ENCODE results near the gene FAM3B. TPM values are rescaled to one million over a fixed set of nuclear protein-coding genes. Genes with fewer than 3 reads are reported as not detected.

Gene FAM3B
- total and polyA plus RNA-seq, 9 of the 15 experiments (the other 6 are each of a cell fraction or from before 2014, with no cell fraction given) = 0.04 to 0.18 (median 0.12) TPM; not detected in 5

DNA sequence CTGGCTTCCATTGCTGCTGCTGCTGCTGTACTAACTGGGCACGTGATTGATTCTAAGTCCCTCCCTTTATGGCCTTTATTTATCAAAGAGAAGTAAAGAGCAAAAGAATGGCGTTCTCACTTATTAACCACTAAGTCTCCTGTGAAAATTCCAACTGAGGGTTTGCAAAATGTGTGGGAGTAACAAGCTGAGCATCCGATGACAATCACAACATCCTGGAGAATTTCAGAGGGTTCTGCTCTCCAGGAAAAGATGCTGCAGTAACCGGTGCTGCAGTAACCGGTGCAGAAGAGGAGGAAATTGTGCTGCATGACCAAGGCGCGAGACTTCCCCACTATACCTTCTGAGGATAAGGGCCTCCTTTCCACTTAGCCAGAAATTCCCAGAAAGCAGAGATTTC is 32.5 kb downstream of the FAM3B start:
- Histone ChIP-seq H3K4me2 (ENCODE audit: insufficient read depth, low read length) (no peak overlapping the region), H3K79me2 (ENCODE audit: control insufficient read depth, insufficient read depth, low read length) (no peaks in the 10 kb centered on the region), H3K4me1 (replicated peaks in 1 of 2; ENCODE audit: control insufficient read depth in 2 of 2, insufficient read depth in 2 of 2, low read length in 2 of 2) (no peaks in the 10 kb centered on the region), H4K20me1 (replicated peaks; ENCODE audit: control insufficient read depth, insufficient read depth, low read length) (no peaks in the 10 kb centered on the region), H3K9me3 (replicated peaks; ENCODE audit: control insufficient read depth, insufficient read depth, low read depth, low read length) (no peaks in the 10 kb centered on the region), H3K9me1 (ENCODE audit: control insufficient read depth, insufficient read depth, low read length) (no peaks in the 10 kb centered on the region), H3K4me3 (no peak overlapping the region), H2AFZ (ENCODE audit: low read depth, low read length) (no peak overlapping the region), H3K9ac (ENCODE audit: insufficient read depth in 1 of 2, low read depth in 2 of 2, low read length in 2 of 2) (no peak overlapping the region), H3K36me3 (ENCODE audit: control insufficient read depth, insufficient read depth, low read length) (no peaks in the 10 kb centered on the region), H3K27me3 (ENCODE audit: control insufficient read depth in 2 of 2, insufficient read depth in 2 of 2, low read length in 2 of 2) (peaks cover 0 to 10% of the 10 kb centered on the region in 2 experiments; a peak in 1 of 5 replicates), H3K27ac (ENCODE audit: extremely low read depth, low read depth, low read length) (no peak overlapping the region)
- ATAC-seq = no peak
- WGBS (ENCODE audit: insufficient coverage, low coverage, missing lambda C conversion rate) = 1% methylated on average over 7 of the region's 7 CpGs
- intact Hi-C loops (cut with micrococcal nuclease) (no loop called here), in situ Hi-C loops (cut with MboI) (no loop called here)
- TF ChIP-seq IFI16 (CRISPR knock-in tag; IDR thresholded peaks at IDR 0.05) (no peak), POLR2G (IDR thresholded peaks at IDR 0.05; ENCODE audit: low read depth, low read length) (no peak), NR2C2 (CRISPR knock-in tag; IDR thresholded peaks at IDR 0.05) (no peak), NR2C2 (tag; IDR thresholded peaks at IDR 0.05) (no peak), TBP (optimal IDR thresholded peaks at IDR 0.05; ENCODE audit: low read depth, low read length) (no peak), YBX1 (IDR thresholded peaks at IDR 0.05) (no peak)
- TF ChIP-seq, protein P1, sequence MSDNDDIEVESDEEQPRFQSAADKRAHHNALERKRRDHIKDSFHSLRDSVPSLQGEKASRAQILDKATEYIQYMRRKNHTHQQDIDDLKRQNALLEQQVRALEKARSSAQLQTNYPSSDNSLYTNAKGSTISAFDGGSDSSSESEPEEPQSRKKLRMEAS (CRISPR knock-in tag; IDR thresholded peaks at IDR 0.05) = no peak
- DNase-seq (ENCODE audit: extremely low read depth in 1 of 4, low spot score in 3 of 4) = no peak
- FAIRE-seq = no peak
- no TSS peak for BruUV-seq (replicated peaks)
- CTCF ChIA-PET (ENCODE audit: low intra/inter-chr PET ratio) = no interaction called here
- POLR2A ChIA-PET = no interaction called here
